GM19397 (cell line): ENCODE results near the gene PCNX2.

Source experiments
- ATAC-seq: cut with Tn5 transposase; IDR thresholded peaks from one replicate; pipeline ENCODE4 v1.9.1; 2021; ENCODE audit warnings: mild to moderate bottlenecking, moderate library complexity; ENCODE audit not compliant: unreplicated experiment

The PCNX2 gene, protein sequence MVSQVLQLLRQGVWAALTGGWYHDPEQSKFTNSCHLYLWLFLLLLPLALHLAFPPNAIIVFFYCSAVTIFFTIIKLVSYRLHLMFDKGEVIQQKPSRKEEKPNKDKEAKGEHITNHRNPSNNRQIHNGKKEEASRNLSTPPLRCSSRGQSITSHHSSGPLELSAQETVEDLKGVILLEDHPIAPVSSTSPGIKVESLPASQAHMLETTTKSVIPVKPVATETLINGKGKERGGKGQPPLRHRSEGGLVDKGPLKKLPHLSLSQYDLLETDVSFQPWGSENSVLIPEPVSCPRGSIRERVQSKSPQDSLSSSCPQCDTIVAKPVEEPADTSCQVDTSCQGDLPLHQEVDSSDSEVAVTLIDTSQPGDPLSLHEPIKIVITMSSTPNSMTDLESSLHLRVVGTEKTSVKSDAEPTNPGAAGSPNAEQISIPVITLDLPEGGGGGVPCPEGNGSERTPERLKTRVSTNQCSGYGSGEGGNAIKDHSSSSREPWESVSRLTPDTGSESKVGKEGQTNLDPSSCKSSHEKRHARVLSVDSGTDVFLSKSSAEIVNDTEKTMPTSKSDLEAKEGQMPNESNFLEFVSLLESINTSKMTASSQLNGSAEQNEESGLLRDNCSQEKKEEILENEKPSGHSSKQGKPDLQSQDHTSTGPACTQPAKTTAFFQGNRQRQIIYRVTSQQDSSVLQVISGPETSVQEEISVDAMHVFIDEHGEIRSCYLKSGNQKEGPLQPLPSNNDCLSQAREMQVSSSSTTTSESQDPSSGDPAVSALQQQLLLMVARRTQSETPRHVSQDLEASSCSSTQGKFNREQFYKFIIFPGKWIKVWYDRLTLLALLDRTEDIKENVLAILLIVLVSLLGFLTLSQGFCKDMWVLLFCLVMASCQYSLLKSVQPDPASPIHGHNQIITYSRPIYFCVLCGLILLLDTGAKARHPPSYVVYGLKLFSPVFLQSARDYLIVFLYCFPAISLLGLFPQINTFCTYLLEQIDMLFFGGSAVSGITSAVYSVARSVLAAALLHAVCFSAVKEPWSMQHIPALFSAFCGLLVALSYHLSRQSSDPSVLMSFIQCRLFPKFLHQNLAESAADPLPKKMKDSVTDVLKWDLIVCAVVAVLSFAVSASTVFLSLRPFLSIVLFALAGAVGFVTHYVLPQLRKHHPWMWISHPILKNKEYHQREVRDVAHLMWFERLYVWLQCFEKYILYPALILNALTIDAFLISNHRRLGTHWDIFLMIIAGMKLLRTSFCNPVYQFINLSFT (N-terminal part only)

DNA sequence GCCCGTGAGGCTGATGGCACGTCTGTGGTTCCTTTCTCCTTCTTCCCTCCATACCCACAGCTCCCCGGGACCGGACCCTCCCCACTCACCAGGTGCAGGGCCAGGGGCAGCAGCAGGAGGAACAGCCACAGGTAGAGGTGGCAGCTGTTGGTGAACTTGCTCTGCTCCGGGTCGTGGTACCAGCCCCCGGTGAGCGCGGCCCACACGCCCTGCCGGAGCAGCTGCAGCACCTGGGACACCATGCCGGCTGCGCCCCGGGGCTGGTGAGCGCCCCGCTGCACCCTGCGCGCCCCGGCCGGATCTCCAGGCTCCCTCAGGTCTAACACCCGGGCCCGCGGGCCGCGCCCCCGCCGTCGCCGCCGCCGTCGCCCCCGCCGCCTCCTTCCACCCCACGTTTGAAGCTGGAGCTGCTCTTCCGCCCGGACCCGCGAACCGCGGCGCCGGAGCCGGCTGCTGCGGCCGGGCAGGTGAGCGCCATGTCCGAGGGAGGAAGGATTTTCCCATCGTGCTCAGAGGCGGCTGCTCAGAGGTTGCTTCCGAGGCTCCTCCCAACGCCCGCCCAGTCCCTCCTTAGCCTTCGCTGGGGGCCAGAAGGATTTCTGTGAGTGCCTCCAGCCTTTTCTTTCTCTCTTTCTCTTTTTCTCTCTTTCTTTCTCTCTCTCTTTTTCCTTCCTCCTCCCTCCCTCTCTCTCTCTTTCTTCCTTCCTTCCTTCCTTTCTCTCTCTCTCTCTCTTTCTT lies at the start of gene PCNX2:
Gene PCNX2, minus strand, starts transcription at position 489 of the 738 bp plus-strand sequence. Its CDS starts 247 bp downstream, at position 242.
- ATAC-seq: peak; percentile 94

GRCh38 chr1:233343262-233343661 lies 47.7 kb upstream of the PCNX2 start:
- ATAC-seq: no peak

DNA sequence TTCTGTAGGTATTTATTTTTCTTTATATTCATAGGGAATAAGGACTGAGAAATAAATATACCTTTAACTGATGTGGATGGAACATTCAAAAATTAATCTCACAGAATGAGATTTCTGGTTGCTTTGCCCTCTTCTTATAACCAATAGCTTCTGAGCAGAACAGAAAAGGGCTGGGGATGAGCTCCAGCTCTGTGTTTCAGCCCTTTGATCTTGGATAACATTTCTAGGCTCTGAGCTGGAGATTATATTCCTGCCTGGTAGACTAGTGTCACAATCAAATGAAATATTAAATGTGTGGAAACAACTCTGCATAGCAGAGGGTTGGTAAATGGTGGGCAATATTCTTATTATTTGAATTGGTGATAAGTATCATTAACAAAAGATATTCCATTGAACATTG lies 46.6 kb upstream of the PCNX2 start:
- no peak for ATAC-seq

GRCh38 chr1:233340966-233341516 lies 45.5 kb upstream of the PCNX2 start:
- ATAC-seq: no peak

GRCh38 chr1:233340031-233340555 lies 44.6 kb upstream of the PCNX2 start:
- ATAC-seq: no peak

DNA sequence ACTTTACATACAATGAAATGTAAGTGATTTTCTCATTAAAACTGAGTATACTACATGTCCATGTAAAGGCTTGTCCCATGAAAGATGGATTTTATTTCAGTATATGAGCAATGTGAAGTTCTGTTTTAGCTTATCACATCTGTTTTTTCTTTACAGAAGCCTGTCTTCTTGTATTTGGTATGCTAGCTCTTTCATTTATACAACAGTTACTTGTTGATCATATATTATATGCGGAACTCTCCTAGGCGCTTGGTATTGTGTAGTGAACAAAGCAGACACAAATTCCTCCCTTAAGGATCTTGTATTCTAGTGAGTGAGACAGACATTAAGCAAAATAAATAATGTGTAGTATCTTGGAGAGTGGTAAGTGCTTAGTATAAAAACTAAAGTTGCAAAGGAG lies 42.6 kb upstream of the PCNX2 start:
- no peak for ATAC-seq

- ATAC-seq: no peak
These were observed 42.0 kb upstream of the PCNX2 start for GRCh38 chr1:233337505-233337904.

DNA sequence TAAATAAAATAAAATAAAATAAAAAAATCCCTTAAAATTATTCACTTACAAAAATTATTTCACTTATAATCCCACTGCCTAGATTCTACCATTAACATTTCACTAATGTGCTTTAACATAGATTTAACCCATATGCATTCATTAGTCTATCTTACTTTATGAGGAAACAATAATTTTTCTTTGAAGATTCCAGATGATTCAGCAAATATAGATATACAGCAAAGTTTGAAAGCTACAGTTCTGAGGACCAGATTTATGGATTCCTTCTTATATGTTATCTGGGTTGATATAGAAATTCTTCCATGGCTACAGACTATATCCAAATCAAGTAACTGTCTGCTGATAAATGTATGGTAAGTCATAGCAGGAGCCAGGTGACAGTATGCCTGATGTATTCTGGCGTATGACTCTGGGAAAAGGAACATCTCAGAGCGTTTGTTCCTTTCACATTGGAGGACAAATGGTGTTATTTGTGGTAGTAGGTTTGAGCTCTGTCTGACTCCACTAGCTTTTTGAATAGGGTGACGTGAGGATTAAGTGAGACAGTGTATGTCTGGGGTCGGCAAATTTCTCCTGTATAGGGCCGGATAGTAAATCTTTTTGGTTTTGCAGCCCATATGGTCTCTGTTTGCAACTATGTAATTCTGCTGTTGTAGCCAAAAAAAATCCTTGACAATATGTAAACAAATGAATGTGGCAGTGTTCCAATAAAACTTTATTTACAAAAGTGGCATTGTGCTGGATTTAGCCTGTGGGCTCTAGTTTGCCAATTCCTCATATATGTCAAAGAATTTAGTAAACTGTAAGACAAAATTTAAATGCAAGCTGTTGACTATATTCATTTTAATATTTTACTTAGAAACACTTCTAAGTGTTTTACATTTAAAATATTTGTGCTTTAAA lies 41.3 kb upstream of the PCNX2 start:
- no peak for ATAC-seq

DNA sequence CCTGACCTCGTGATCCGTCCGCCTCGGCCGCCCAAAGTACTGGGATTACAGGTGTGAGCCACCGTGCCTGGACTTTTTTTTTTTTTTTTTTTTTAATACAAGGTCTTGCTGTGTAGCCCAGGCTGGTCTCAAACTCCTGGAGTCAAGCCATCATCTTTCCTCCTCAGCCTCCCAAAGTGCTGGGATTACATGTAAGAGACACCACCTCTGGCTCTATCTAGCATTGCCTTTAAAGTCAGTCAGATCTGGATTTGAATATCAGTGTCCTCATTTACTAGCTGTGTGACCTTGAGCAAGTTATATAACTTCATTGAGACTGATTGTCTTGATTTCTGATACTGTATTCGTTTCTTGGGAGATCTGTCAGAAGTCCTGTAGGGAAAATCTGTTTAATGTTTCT lies 38.6 kb upstream of the PCNX2 start:
- no peak for ATAC-seq

DNA sequence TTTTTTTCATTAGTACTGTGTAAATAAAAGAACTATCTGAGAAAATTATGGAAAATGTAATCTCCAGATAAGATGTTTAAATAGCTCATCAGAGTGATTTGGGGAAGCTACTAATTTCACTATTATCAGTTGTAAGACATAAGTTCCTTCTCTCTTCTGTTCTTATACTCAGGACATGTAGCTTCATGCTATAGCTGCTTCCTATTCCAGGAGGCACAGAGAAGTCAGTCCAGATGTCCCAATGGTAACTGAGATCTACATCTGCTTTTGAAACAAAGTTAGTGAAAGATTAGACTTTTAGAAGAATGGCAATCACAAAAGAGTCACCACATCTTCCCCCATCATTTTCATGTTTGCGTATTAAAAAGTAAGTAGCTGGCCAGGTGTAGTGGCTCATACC lies 37.6 kb upstream of the PCNX2 start:
- no peak for ATAC-seq

DNA sequence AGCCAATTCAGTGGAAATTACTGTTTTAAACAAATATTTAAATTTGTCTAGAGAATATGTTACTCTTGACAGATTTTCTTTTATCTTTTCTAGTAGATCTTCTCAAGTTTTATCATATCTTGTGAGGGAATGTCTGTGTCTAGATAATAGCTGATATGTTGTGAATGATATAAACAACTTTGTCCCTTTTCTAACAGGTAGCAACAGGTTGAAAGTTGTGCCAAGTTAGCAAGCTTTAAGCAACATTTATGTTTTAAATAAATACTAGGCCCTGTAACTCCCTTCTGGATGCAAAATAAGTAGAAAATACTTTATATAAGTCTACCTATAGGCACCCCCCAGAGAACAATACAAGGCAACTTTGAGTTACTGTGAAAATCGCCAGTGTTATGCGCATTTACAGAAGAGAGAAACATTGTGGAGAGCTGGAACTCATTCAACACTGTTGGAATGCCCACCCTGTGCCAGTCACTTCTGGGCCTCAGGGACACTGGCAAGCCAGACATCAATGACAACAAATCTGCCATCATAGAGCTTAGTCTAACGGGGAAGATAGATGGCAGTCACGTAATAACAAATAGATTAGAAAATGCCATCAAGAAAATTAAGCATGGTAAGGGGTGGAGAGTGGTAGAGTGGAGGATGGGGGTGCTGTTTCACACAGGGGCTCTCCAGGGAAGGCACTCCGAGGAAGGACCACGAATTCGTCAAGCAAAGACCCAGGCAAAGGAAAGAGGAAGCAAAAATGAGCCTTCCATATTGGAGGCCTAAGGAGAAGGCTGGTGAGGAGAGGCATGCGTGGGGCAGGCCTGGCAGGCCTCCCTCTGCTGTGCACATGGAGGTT lies 36.4 kb upstream of the PCNX2 start:
- ATAC-seq: no peak

- ATAC-seq: peak; percentile 16
These were observed 32.8 kb upstream of the PCNX2 start for GRCh38 chr1:233328142-233328921.

GRCh38 chr1:233327651-233328141 lies 32.2 kb upstream of the PCNX2 start, which contains the start of gene MAP3K21:
Gene MAP3K21, plus strand, starts transcription at chr1:233327724. Its CDS starts 305 bp downstream, at chr1:233328029.
- peak; percentile 52 for ATAC-seq

DNA sequence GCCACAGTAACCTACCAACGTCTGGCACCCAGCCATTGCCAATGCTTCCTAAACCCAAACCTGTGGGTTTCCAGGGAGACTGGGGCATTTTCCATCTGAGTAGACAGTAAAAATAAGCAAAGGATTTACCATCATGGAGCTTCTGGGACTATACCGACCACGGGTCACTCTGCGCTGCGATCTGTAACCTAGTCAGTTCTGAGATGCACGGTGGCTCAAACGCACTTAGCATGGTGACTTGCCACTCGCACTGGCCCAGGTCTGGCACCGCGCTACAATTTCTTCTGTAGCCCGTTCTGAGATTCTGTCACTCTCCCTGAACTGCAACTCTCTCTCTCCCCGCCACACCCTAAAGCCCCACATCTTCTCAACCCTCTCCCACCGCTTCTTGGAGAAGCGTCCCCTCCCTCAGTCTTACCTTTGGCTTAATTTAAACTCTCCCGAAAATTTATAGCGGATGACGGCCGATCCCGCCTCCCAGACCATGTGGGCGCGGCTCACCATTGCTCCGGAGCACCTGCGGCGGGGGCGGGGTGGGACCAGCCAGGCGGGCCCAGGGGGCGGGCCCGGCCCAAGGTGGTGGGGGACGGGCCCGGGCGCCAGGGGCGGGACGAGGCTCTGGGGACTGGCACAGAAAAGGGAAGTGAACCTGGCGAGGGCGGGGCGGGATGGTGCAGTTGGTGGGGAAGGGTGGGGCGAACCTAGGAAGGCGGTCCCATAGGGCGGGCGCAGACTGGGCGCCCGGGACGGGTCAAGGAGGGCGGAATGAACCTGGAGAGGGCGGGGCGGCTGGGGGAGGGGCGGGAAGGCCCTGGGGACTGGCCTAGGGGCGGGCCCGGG lies 31.5 kb upstream of the PCNX2 start:
- ATAC-seq: peak; percentile 92

GRCh38 chr1:233326319-233326718 lies 30.8 kb upstream of the PCNX2 start:
- no peak for ATAC-seq

DNA sequence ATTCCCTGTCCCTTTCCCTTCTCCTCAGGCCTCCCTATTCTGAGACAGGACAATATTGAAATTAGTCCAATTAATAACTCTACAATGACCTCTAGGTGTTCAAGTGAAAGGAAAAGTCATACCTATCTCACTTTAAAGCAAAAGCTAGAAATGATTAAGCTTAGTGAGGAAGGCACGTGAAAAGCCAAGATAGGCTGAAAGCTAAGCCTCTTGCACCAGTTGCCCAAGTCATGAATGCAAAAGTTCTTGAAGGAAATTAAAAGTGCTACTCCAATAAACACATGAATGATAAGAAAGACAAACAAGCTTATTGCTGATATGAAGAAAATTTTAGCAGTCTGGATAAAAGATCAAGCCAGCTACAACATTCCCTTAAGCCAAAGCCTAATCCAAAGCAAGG lies 28.2 kb upstream of the PCNX2 start:
- no peak for ATAC-seq
